Neural progenitor cell (in vitro differentiated cells): ENCODE results near the gene RASGRF2. TPM values are rescaled to one million over a fixed set of nuclear protein-coding genes. Genes with fewer than 3 reads are reported as not detected.
"Not testable (repeated sequence)": the region's sequence is repeated elsewhere in the genome, so short reads cannot be mapped to it uniquely, and the experiment has no call there.

Experiments
- DNase-seq: peaks from one replicate; pipeline ENCODE4 v3.0.0-alpha.2; 2016; ENCODE audit warnings: low spot score
- H2AFZ ChIP-seq: fragments of 200-600 bp; sonication (generic); replicated peaks from 2 replicates; pipeline ENCODE4 v1.6.1; 2016; ENCODE audit warnings: antibody characterized with exemption
- H3F3A ChIP-seq: fragments of 200-600 bp; sonication (generic); 2 replicates; pipeline ENCODE4 v1.6.1; 2016; ENCODE audit warnings: antibody characterized with exemption, low read depth
- H3K27ac ChIP-seq: fragments of 200-600 bp; sonication (generic); 2 replicates; pipeline ENCODE4 v1.5.1; 2016; ENCODE audit warnings: mild to moderate bottlenecking
- H3K27me3 ChIP-seq: fragments of 200-600 bp; sonication (generic); 2 replicates; pipeline ENCODE4 v1.6.1; 2016; ENCODE audit warnings: mild to moderate bottlenecking, moderate library complexity
- H3K36me3 ChIP-seq: fragments of 200-600 bp; sonication (generic); 2 replicates; pipeline ENCODE4 v1.5.1; 2016
- H3K4me1 ChIP-seq: fragments of 200-600 bp; sonication (generic); 2 replicates; pipeline ENCODE4 v1.6.1; 2016; ENCODE audit warnings: mixed run types
- H3K4me2 ChIP-seq: fragments of 200-600 bp; sonication (generic); 2 replicates; pipeline ENCODE4 v1.6.1; 2016
- H3K4me3 ChIP-seq: fragments of 200-600 bp; sonication (generic); 2 replicates; pipeline ENCODE4 v1.5.1; 2016
- H3K79me2 ChIP-seq: fragments of 200-600 bp; sonication (generic); 2 replicates; pipeline ENCODE4 v1.6.1; 2016; ENCODE audit warnings: low read depth
- H3K9ac ChIP-seq: fragments of 200-600 bp; sonication (generic); 2 replicates; pipeline ENCODE4 v1.6.1; 2016
- H3K9me3 ChIP-seq: fragments of 200-600 bp; sonication (generic); 2 replicates; pipeline ENCODE4 v1.5.1; 2016; ENCODE audit warnings: low read depth
- H4K20me1 ChIP-seq: fragments of 200-600 bp; sonication (generic); 2 replicates; pipeline ENCODE4 v1.6.1; 2016; ENCODE audit warnings: low read depth
- H3K27ac Mint-ChIP-seq: 3 replicates; pipeline ENCODE4 v1.8.0; 2021; ENCODE audit warnings: mixed read lengths
- H3K27me3 Mint-ChIP-seq: 2 replicates; pipeline ENCODE4 v1.8.0; 2022; ENCODE audit warnings: low read depth, mild to moderate bottlenecking, inconsistent platforms, moderate library complexity, mixed read lengths; ENCODE audit not compliant: insufficient read depth
- H3K36me3 Mint-ChIP-seq: 3 replicates; pipeline ENCODE4 v1.8.0; 2021; ENCODE audit warnings: mixed read lengths
- H3K4me1 Mint-ChIP-seq: 3 replicates; pipeline ENCODE4 v1.8.0; 2021; ENCODE audit warnings: mixed read lengths
- H3K4me3 Mint-ChIP-seq: 3 replicates; pipeline ENCODE4 v1.8.0; 2021; ENCODE audit warnings: mild to moderate bottlenecking, moderate library complexity, mixed read lengths
- H3K9me3 Mint-ChIP-seq: 3 replicates; pipeline ENCODE4 v1.8.0; 2020; ENCODE audit warnings: mixed read lengths
- CTCF ChIP-seq: fragments of 200-600 bp; sonication (generic); IDR thresholded peaks from 2 replicates; pipeline ENCODE4 v1.5.1; 2017; ENCODE audit warnings: antibody characterized with exemption, mild to moderate bottlenecking
- EZH2 ChIP-seq: fragments of 200-600 bp; sonication (generic); IDR thresholded peaks from 2 replicates; pipeline ENCODE4 v1.6.1; 2017; ENCODE audit warnings: antibody characterized with exemption, mild to moderate bottlenecking, moderate library complexity
- EZH2phosphoT487 ChIP-seq: fragments of 200-600 bp; sonication (generic); IDR thresholded peaks from 2 replicates; pipeline ENCODE4 v1.6.1; 2017; ENCODE audit warnings: antibody characterized with exemption
- small RNA-seq: library from RNA; depleted of rRNA; stranded (forward); fragments of <200 nt; gene quantifications from one replicate; pipeline ENCODE3, GENCODE V24; 2015
- total RNA-seq: library from RNA; depleted of rRNA; stranded (reverse); fragments of >200 nt; gene quantifications from 2 replicates; pipeline ENCODE4 v1.2.3, GENCODE V29; 2015; ENCODE audit warnings: low replicate concordance

The RASGRF2 gene
- total RNA-seq, 1 donor from 2014 or later, result 0.15 TPM

GRCh38 chr5:81268521-81269196 lies 308.5 kb downstream of the RASGRF2 start:
- no peak for TF ChIP-seq EZH2phosphoT487
- TF ChIP-seq CTCF, result no peak
- no peak for TF ChIP-seq EZH2
- Histone ChIP-seq H3K36me3 (no peaks in the 10 kb centered on the region), H3K27ac (no peak overlapping the region), H3K27me3 (no peaks in the 10 kb centered on the region), H3F3A (peaks cover 24% of the 10 kb centered on the region), H3K9ac (no peak overlapping the region), H3K4me1 (peaks cover 16% of the 10 kb centered on the region), H2AFZ (no peak overlapping the region), H3K4me2 (no peak overlapping the region), H4K20me1 (no peaks in the 10 kb centered on the region), H3K4me3 (no peak overlapping the region), H3K79me2 (peaks cover 88% of the 10 kb centered on the region), H3K9me3 (no peaks in the 10 kb centered on the region)
- no peak for DNase-seq
- Mint-ChIP-seq H3K4me3 (no peak overlapping the region), H3K27me3 (no peaks in the 10 kb centered on the region), H3K4me1 (peaks cover 8% of the 10 kb centered on the region), H3K9me3 (peaks cover 30% of the 10 kb centered on the region), H3K27ac (no peak overlapping the region), H3K36me3 (peaks cover 26% of the 10 kb centered on the region)

GRCh38 chr5:81269751-81270393 lies 309.7 kb downstream of the RASGRF2 start:
- DNase-seq, result peak; percentile 12
- H3K9me3 Mint-ChIP-seq, result peaks cover 42% of the 10 kb centered on the region
- H3K4me3 Mint-ChIP-seq, result no peak overlapping the region
- Histone ChIP-seq H3K4me2 (peak overlapping the region; percentile 50), H3K79me2 (peaks cover 96% of the 10 kb centered on the region), H3K4me1 (peaks cover 16% of the 10 kb centered on the region), H4K20me1 (no peaks in the 10 kb centered on the region), H3F3A (peaks cover 24% of the 10 kb centered on the region), H3K27ac (peak overlapping the region; percentile 84), H3K27me3 (no peaks in the 10 kb centered on the region), H3K36me3 (no peaks in the 10 kb centered on the region), H3K4me3 (no peak overlapping the region), H3K9ac (no peak overlapping the region), H2AFZ (peak overlapping the region; percentile 40), H3K9me3 (peaks cover 6% of the 10 kb centered on the region)
- TF ChIP-seq EZH2 (no peak), CTCF (no peak)
- H3K4me1 Mint-ChIP-seq, result peaks cover 8% of the 10 kb centered on the region
- H3K27me3 Mint-ChIP-seq, result no peaks in the 10 kb centered on the region
- H3K27ac Mint-ChIP-seq, result peak overlapping the region; percentile 70
- H3K36me3 Mint-ChIP-seq, result peaks cover 29% of the 10 kb centered on the region

- H2AFZ ChIP-seq, result peak overlapping the region; percentile 40
- peaks cover 10% of the 10 kb centered on the region for H3K9me3 ChIP-seq
- H3K27ac ChIP-seq, result peak overlapping the region; percentile 31
- not testable (repeated sequence) for H3K4me1 Mint-ChIP-seq, H3K4me3 ChIP-seq, H3K4me3 Mint-ChIP-seq, H3K9ac ChIP-seq, H4K20me1 ChIP-seq, H3K36me3 ChIP-seq, H3K27me3 Mint-ChIP-seq, H3K27me3 ChIP-seq
- Mint-ChIP-seq H3K9me3 (peaks cover 49% of the 10 kb centered on the region), H3K27ac (peak overlapping the region; percentile 70), H3K36me3 (peaks cover 34% of the 10 kb centered on the region)
- H3K4me2 ChIP-seq, result peak overlapping the region; percentile 50
- peaks cover 24% of the 10 kb centered on the region for H3F3A ChIP-seq
- H3K79me2 ChIP-seq, result peaks cover 97% of the 10 kb centered on the region
- peak; percentile 59 for DNase-seq
- peaks cover 16% of the 10 kb centered on the region for H3K4me1 ChIP-seq
- TF ChIP-seq CTCF, result peak; percentile 7
Measured at GRCh38 chr5:81270394-81271027, 310.3 kb downstream of the RASGRF2 start.

Small RNA genes within 50 kb of the gene (small RNA-seq; reads per million reads assigned to genes)
- gene AC026436.1, result not detected
